Activated CD4-positive, alpha-beta T cell treated with anti-CD3 and anti-CD28 coated beads for 1 hour (primary cell): ENCODE results near the gene MAFB.

Experiments used
- DNase-seq: peaks from one replicate; pipeline ENCODE4 v3.0.0-alpha.2; 2020

The MAFB gene

GRCh38 chr20:40652441-40652987 lies 36.5 kb downstream of the MAFB start:
- no peak for DNase-seq

- DNase-seq, result no peak
These were observed 37.9 kb downstream of the MAFB start for GRCh38 chr20:40651151-40651550.

GRCh38 chr20:40650707-40651106 lies 38.3 kb downstream of the MAFB start:
- no peak for DNase-seq

GRCh38 chr20:40648210-40649072 lies 40.6 kb downstream of the MAFB start:
- no peak for DNase-seq

- DNase-seq, result no peak
These were observed 42.2 kb downstream of the MAFB start for GRCh38 chr20:40646813-40647212.

- DNase-seq, result no peak
These were observed 42.7 kb downstream of the MAFB start for GRCh38 chr20:40646361-40646760.

- no peak for DNase-seq
These were observed 44.2 kb downstream of the MAFB start for GRCh38 chr20:40644863-40645262.

GRCh38 chr20:40643891-40644290 lies 45.1 kb downstream of the MAFB start:
- no peak for DNase-seq

- no peak for DNase-seq
These were observed 47.2 kb downstream of the MAFB start for GRCh38 chr20:40641809-40642208.

GRCh38 chr20:40641202-40641601 lies 47.8 kb downstream of the MAFB start:
- no peak for DNase-seq

- DNase-seq, result no peak
These were observed 48.4 kb downstream of the MAFB start for GRCh38 chr20:40640667-40641066.

- no peak for DNase-seq
These were observed 49.2 kb downstream of the MAFB start for GRCh38 chr20:40639676-40640355.

- DNase-seq, result no peak
These were observed 49.9 kb downstream of the MAFB start for GRCh38 chr20:40639132-40639531.

GRCh38 chr20:40638414-40638813 lies 50.6 kb downstream of the MAFB start:
- DNase-seq, result no peak

- no peak for DNase-seq
These were observed 51.9 kb downstream of the MAFB start for GRCh38 chr20:40637176-40637575.

GRCh38 chr20:40636486-40636885 lies 52.5 kb downstream of the MAFB start:
- no peak for DNase-seq

GRCh38 chr20:40635971-40636370 lies 53.1 kb downstream of the MAFB start:
- no peak for DNase-seq
